Measurements from ENCODE around the gene CD24.

Gene CD24

DNA sequence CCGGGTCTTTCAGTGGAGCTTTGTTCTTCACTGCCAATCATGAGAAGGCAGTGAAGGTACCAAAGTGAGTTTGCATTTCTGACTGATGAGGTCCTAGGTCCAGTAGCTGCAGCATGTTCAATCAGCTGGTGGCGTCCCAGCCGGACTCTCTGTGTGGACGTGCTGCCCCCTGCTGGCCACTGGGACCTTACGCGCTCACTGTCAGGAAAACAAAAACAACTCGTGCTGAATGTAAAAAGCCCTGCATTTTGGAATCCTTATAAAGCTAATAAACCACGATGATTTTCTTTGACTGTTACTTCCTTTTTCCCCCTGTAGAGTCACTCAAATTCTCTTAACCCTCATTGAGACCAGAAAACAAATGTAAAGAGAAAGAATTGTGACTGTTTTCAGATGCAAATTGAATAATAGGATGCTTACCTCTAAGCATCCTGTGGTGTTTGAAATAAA, 4.9 kb upstream of the CD24 start:
- no peak overlapping the region for H3K4me2 ChIP-seq (ENCODE audit: insufficient read depth, low read length, poor library complexity, severe bottlenecking)
- peak; percentile 86 for DNase-seq (ENCODE audit: low spot score)

DNA sequence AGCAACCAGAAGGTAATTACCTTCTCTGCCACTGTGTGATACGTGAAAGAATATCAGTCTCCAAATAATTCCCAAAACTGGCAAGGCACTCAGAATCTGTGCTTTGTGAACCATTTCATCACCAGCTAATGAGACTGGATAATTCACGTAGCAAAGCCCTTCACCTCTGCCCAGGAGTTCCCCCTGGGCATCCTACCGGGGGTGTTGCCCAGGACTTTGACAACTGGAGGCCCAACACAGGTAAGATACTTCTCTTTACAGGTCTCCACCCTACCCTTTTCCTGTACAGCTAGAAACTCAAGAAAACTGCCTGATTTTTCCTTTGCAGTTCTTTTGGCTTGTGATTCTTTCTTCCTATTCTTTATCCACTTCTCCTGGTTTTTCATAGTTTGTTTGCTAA, 2.7 kb upstream of the CD24 start:
- Histone ChIP-seq H2BK12ac (ENCODE audit: low read length) (no peak overlapping the region), H3K9me3 (replicated peaks in 1 of 2; ENCODE audit: control insufficient read depth in 2 of 2, insufficient read depth in 1 of 2, low read depth in 1 of 2, low read length in 2 of 2) (no peaks in the 10 kb centered on the region), H3K27ac (replicated peaks; ENCODE audit: low read length) (no peak overlapping the region), H3K9ac (ENCODE audit: low read depth, low read length, poor library complexity) (no peak overlapping the region), H2AK5ac (ENCODE audit: low read depth, low read length) (no peak overlapping the region), H3K18ac (ENCODE audit: low read length) (no peak overlapping the region), H3K23ac (ENCODE audit: low read depth, low read length, poor library complexity) (no peak overlapping the region), H3K79me1 (ENCODE audit: low read depth, low read length) (peaks cover 8% of the 10 kb centered on the region), H4K8ac (ENCODE audit: low read depth, low read length) (no peak overlapping the region), H3K4me1 (ENCODE audit: control insufficient read depth in 2 of 2, insufficient read depth in 1 of 2, low read depth in 1 of 2, low read length in 2 of 2) (peaks cover 0 to 4% of the 10 kb centered on the region in 2 donors), H2AFZ (ENCODE audit: low read length) (no peak overlapping the region), H2BK5ac (ENCODE audit: low read length) (no peak overlapping the region), H3K36me3 (replicated peaks in 1 of 2; ENCODE audit: control insufficient read depth in 2 of 2, insufficient read depth in 2 of 2, low read length in 2 of 2) (peaks cover 0 to 4% of the 10 kb centered on the region in 2 donors), H2BK120ac (ENCODE audit: low read depth, low read length) (no peak overlapping the region), H3K14ac (ENCODE audit: low read length) (no peak overlapping the region), H3K4me2 (ENCODE audit: insufficient read depth, low read length, poor library complexity, severe bottlenecking) (no peak overlapping the region), H2BK15ac (ENCODE audit: low read length) (no peak overlapping the region), H3K4me3 (ENCODE audit: low read length in 2 of 2) (no peak overlapping the region), H3K27me3 (ENCODE audit: control insufficient read depth in 3 of 3, insufficient read depth in 3 of 3, low read depth in 1 of 3, low read length in 3 of 3) (peaks cover 0 to 40% (median 0%) of the 10 kb centered on the region in 3 experiments), H4K91ac (ENCODE audit: low read depth, low read length, poor library complexity) (no peak overlapping the region), H3K4ac (ENCODE audit: low read length) (no peak overlapping the region)
- no peak for DNase-seq (ENCODE audit: low spot score)
- WGBS, 2 donors (ENCODE audit: extremely low coverage in 2 of 2, insufficient read length in 2 of 2, insufficient replicate concordance in 1 of 2) = no CpG with 5 or more reads among the region's 3 CpGs

More for the DNA sequence above, 4.9 kb upstream of the CD24 start:
- H3K9me3 ChIP-seq (replicated peaks in 1 of 2; ENCODE audit: control insufficient read depth in 2 of 2, insufficient read depth in 1 of 2, low read depth in 1 of 2, low read length in 2 of 2) = no peaks in the 10 kb centered on the region
- no peak overlapping the region for H2BK12ac ChIP-seq (ENCODE audit: low read length)
- H2BK15ac ChIP-seq (ENCODE audit: low read length) = no peak overlapping the region
- H2AK5ac ChIP-seq (ENCODE audit: low read depth, low read length) = no peak overlapping the region
- no peak overlapping the region for H3K9ac ChIP-seq (ENCODE audit: low read depth, low read length, poor library complexity)
- H3K36me3 ChIP-seq (replicated peaks in 1 of 2; ENCODE audit: control insufficient read depth in 2 of 2, insufficient read depth in 2 of 2, low read length in 2 of 2) = no peaks in the 10 kb centered on the region
- no peak overlapping the region for H3K23ac ChIP-seq (ENCODE audit: low read depth, low read length, poor library complexity)
- H2AFZ ChIP-seq (ENCODE audit: low read length) = peak overlapping the region; percentile 26
- no peak overlapping the region for H3K4me3 ChIP-seq (ENCODE audit: low read length in 2 of 2)
- H3K27ac ChIP-seq (replicated peaks; ENCODE audit: low read length) = no peak overlapping the region
- H3K14ac ChIP-seq (ENCODE audit: low read length) = no peak overlapping the region
- no CpG with 5 or more reads among the region's 8 CpGs for WGBS, 2 donors (ENCODE audit: extremely low coverage in 2 of 2, insufficient read length in 2 of 2, insufficient replicate concordance in 1 of 2)
- H3K4me1 ChIP-seq (ENCODE audit: control insufficient read depth in 2 of 2, insufficient read depth in 1 of 2, low read depth in 1 of 2, low read length in 2 of 2) = no peaks in the 10 kb centered on the region
- H4K91ac ChIP-seq (ENCODE audit: low read depth, low read length, poor library complexity) = no peak overlapping the region
- no peak overlapping the region for H2BK120ac ChIP-seq (ENCODE audit: low read depth, low read length)
- peaks cover 0 to 20% (median 0%) of the 10 kb centered on the region in 3 experiments for H3K27me3 ChIP-seq (ENCODE audit: control insufficient read depth in 3 of 3, insufficient read depth in 3 of 3, low read depth in 1 of 3, low read length in 3 of 3)
- no peak overlapping the region for H2BK5ac ChIP-seq (ENCODE audit: low read length)
- H4K8ac ChIP-seq (ENCODE audit: low read depth, low read length) = no peak overlapping the region
- no peak overlapping the region for H3K18ac ChIP-seq (ENCODE audit: low read length)
- no peak overlapping the region for H3K4ac ChIP-seq (ENCODE audit: low read length)
- peaks cover under 1% of the 10 kb centered on the region for H3K79me1 ChIP-seq (ENCODE audit: low read depth, low read length)

DNA sequence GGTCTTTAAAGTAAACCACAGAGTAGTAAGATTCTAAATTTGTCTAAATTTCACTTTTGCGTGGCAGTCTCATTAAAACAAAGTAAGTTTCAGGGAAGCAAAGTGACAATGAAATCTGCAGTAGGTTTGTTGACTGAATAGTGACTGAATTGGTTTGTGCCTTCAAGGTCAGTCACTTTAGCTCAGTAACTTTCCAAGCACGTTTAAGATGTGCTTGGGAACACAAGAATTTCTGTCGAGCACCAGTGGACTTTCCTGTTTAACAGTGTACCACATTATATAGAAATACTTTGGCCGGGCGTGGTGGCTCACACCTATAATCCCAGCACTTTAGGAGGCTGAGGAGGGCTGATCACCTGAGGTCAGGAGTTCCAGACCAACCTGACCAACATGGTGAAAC, 1.7 kb upstream of the CD24 start:
- Histone ChIP-seq H3K4me3 (ENCODE audit: low read length in 2 of 2) (no peak overlapping the region), H4K8ac (ENCODE audit: low read depth, low read length) (no peak overlapping the region), H3K36me3 (replicated peaks in 1 of 2; ENCODE audit: control insufficient read depth in 2 of 2, insufficient read depth in 2 of 2, low read length in 2 of 2) (peaks cover 0 to 12% of the 10 kb centered on the region in 2 donors), H3K18ac (ENCODE audit: low read length) (no peak overlapping the region), H3K23ac (ENCODE audit: low read depth, low read length, poor library complexity) (no peak overlapping the region), H3K27ac (replicated peaks; ENCODE audit: low read length) (no peak overlapping the region), H3K9me3 (replicated peaks in 1 of 2; ENCODE audit: control insufficient read depth in 2 of 2, insufficient read depth in 1 of 2, low read depth in 1 of 2, low read length in 2 of 2) (peaks cover 0 to 4% of the 10 kb centered on the region in 2 donors), H2BK15ac (ENCODE audit: low read length) (no peak overlapping the region), H3K4ac (ENCODE audit: low read length) (no peak overlapping the region), H3K4me1 (ENCODE audit: control insufficient read depth in 2 of 2, insufficient read depth in 1 of 2, low read depth in 1 of 2, low read length in 2 of 2) (peaks cover 0 to 4% of the 10 kb centered on the region in 2 donors), H3K9ac (ENCODE audit: low read depth, low read length, poor library complexity) (no peak overlapping the region), H4K91ac (ENCODE audit: low read depth, low read length, poor library complexity) (no peak overlapping the region), H3K27me3 (ENCODE audit: control insufficient read depth in 3 of 3, insufficient read depth in 3 of 3, low read depth in 1 of 3, low read length in 3 of 3) (peaks cover 0 to 40% (median 0%) of the 10 kb centered on the region in 3 experiments), H2AFZ (ENCODE audit: low read length) (peak overlapping the region; percentile 98), H2AK5ac (ENCODE audit: low read depth, low read length) (no peak overlapping the region), H3K79me1 (ENCODE audit: low read depth, low read length) (peaks cover 8% of the 10 kb centered on the region), H2BK120ac (ENCODE audit: low read depth, low read length) (no peak overlapping the region), H3K14ac (ENCODE audit: low read length) (no peak overlapping the region), H3K4me2 (ENCODE audit: insufficient read depth, low read length, poor library complexity, severe bottlenecking) (no peak overlapping the region), H2BK5ac (ENCODE audit: low read length) (no peak overlapping the region), H2BK12ac (ENCODE audit: low read length) (no peak overlapping the region)
- no peak for DNase-seq (ENCODE audit: low spot score)
- WGBS, 2 donors (ENCODE audit: extremely low coverage in 2 of 2, insufficient read length in 2 of 2, insufficient replicate concordance in 1 of 2) = no CpG with 5 or more reads among the region's 5 CpGs

DNA sequence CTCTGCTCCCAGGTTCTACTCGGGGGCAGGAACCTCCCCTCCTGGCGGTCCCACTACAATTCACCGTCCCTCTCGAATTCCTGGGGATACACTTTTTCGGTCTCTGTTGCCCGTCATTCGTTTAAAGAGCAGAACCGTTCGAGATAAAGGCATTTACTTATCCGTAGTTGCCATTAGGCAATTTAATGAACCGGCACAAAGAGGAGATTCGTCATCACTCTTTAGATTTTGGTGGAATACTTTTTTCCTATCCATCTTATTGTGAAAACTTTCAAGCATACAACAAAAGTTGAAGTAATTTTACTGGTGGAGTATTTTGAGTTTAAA, 1.2 kb upstream of the CD24 start:
- Histone ChIP-seq H3K23ac (ENCODE audit: low read depth, low read length, poor library complexity) (peak overlapping the region; percentile 43), H2AFZ (ENCODE audit: low read length) (peak overlapping the region; percentile 98), H3K4me3 (ENCODE audit: low read length in 2 of 2) (peak overlapping the region; percentile 89 to 95), H3K79me1 (ENCODE audit: low read depth, low read length) (peaks cover 8% of the 10 kb centered on the region), H3K9ac (ENCODE audit: low read depth, low read length, poor library complexity) (peak overlapping the region; percentile 77), H3K9me3 (replicated peaks in 1 of 2; ENCODE audit: control insufficient read depth in 2 of 2, insufficient read depth in 1 of 2, low read depth in 1 of 2, low read length in 2 of 2) (peaks cover 0 to 4% of the 10 kb centered on the region in 2 donors), H3K18ac (ENCODE audit: low read length) (peak overlapping the region; percentile 85), H2BK15ac (ENCODE audit: low read length) (no peak overlapping the region), H2BK120ac (ENCODE audit: low read depth, low read length) (no peak overlapping the region), H3K36me3 (replicated peaks in 1 of 2; ENCODE audit: control insufficient read depth in 2 of 2, insufficient read depth in 2 of 2, low read length in 2 of 2) (peaks cover 0 to 14% of the 10 kb centered on the region in 2 donors), H4K8ac (ENCODE audit: low read depth, low read length) (no peak overlapping the region), H3K27me3 (ENCODE audit: control insufficient read depth in 3 of 3, insufficient read depth in 3 of 3, low read depth in 1 of 3, low read length in 3 of 3) (peaks cover 0 to 40% (median 0%) of the 10 kb centered on the region in 3 experiments), H3K4ac (ENCODE audit: low read length) (no peak overlapping the region), H2BK12ac (ENCODE audit: low read length) (no peak overlapping the region), H3K4me1 (ENCODE audit: control insufficient read depth in 2 of 2, insufficient read depth in 1 of 2, low read depth in 1 of 2, low read length in 2 of 2) (peaks cover 0 to 4% of the 10 kb centered on the region in 2 donors), H2AK5ac (ENCODE audit: low read depth, low read length) (no peak overlapping the region), H4K91ac (ENCODE audit: low read depth, low read length, poor library complexity) (no peak overlapping the region), H3K14ac (ENCODE audit: low read length) (no peak overlapping the region), H3K4me2 (ENCODE audit: insufficient read depth, low read length, poor library complexity, severe bottlenecking) (peak overlapping the region; percentile 69), H2BK5ac (ENCODE audit: low read length) (no peak overlapping the region), H3K27ac (replicated peaks; ENCODE audit: low read length) (peak overlapping the region; percentile 94)
- peak; percentile 31 for DNase-seq (ENCODE audit: low spot score)
- WGBS, 2 donors (ENCODE audit: extremely low coverage in 2 of 2, insufficient read length in 2 of 2, insufficient replicate concordance in 1 of 2) = no CpG with 5 or more reads among the region's 12 CpGs
